Stimulated activated CD8-positive, alpha-beta memory T cell treated with anti-CD3 and anti-CD28 coated beads, Interleukin-4, amount 100 ng/mL, for 48 hours (primary cell): ENCODE results near the gene NUDT3.
"Not testable (repeated sequence)": the region's sequence is repeated elsewhere in the genome, so short reads cannot be mapped to it uniquely, and the experiment has no call there.

ENCODE experiments used
- DNase-seq: peaks from one replicate; pipeline ENCODE4 v3.0.0-alpha.2; 2020

The NUDT3 gene

GRCh38 chr6:34392497-34393190 is at the start of gene NUDT3:
NUDT3 (minus strand) TSS chr6:34392669; CDS start chr6:34392362, 307 bp downstream.
- DNase-seq = peak; percentile 96

GRCh38 chr6:34441526-34441925 is 49.1 kb upstream of the NUDT3 start:
- no peak for DNase-seq

GRCh38 chr6:34439442-34439841 is 47.0 kb upstream of the NUDT3 start:
- no peak for DNase-seq

GRCh38 chr6:34438705-34439104 is 46.2 kb upstream of the NUDT3 start:
- DNase-seq = no peak

GRCh38 chr6:34437644-34437970 is 45.1 kb upstream of the NUDT3 start:
- DNase-seq = no peak

- no peak for DNase-seq
These were observed 44.6 kb upstream of the NUDT3 start for GRCh38 chr6:34436803-34437643.

GRCh38 chr6:34435916-34436315 is 43.4 kb upstream of the NUDT3 start:
- DNase-seq = no peak

- peak; percentile 94 for DNase-seq
These were observed 33.3 kb upstream of the NUDT3 start, which contains the start of gene RPS10 for GRCh38 chr6:34425498-34426410. RPS10 (minus strand) TSS chr6:34426069; CDS start chr6:34425221, 848 bp downstream.

GRCh38 chr6:34425132-34425497 is 32.6 kb upstream of the NUDT3 start:
- peak; percentile 43 for DNase-seq

GRCh38 chr6:34424200-34425131 is 32.0 kb upstream of the NUDT3 start:
- no peak for DNase-seq

GRCh38 chr6:34423254-34423653 is 30.8 kb upstream of the NUDT3 start:
- no peak for DNase-seq

GRCh38 chr6:34418367-34418766 is 25.9 kb upstream of the NUDT3 start:
- DNase-seq = no peak

GRCh38 chr6:34416877-34417371 is 24.5 kb upstream of the NUDT3 start:
- DNase-seq = no peak

GRCh38 chr6:34414999-34415858 is 22.8 kb upstream of the NUDT3 start:
- no peak for DNase-seq

GRCh38 chr6:34412643-34413214 is 20.3 kb upstream of the NUDT3 start:
- DNase-seq = no peak

- no peak for DNase-seq
These were observed 19.5 kb upstream of the NUDT3 start for GRCh38 chr6:34412016-34412415.

GRCh38 chr6:34407915-34408314 is 15.4 kb upstream of the NUDT3 start:
- not testable (repeated sequence) for DNase-seq

GRCh38 chr6:34396518-34396917 is 4.0 kb upstream of the NUDT3 start:
- no peak for DNase-seq

GRCh38 chr6:34393966-34394305 is 1.5 kb upstream of the NUDT3 start:
- DNase-seq = no peak

- no peak for DNase-seq
These were observed 909 bp upstream of the NUDT3 start for GRCh38 chr6:34393191-34393965.
